HepG2 (cell line): ENCODE measurements around the gene KCNK10.

Experiments used
- EZH2 ChIP-seq: conservative IDR thresholded peaks from 2 replicates; pipeline ENCODE4 v1.6.1; 2012; ENCODE audit warnings: mild to moderate bottlenecking, low read depth, low read length, moderate library complexity
- HDAC2 ChIP-seq: sonication (generic); formaldehyde crosslinking; IDR thresholded peaks from 2 replicates; pipeline ENCODE4 v1.4.0; 2020; ENCODE audit warnings: missing genetic modification reagents
- IRF2 ChIP-seq: IDR thresholded peaks from 2 replicates; pipeline ENCODE4 v1.6.1; 2018; ENCODE audit warnings: missing genetic modification reagents, missing compliant biosample characterization
- KAT7 ChIP-seq: IDR thresholded peaks from 2 replicates; pipeline ENCODE4 v1.6.1; 2018; ENCODE audit warnings: borderline replicate concordance, missing compliant biosample characterization
- PHF8 ChIP-seq: sonication (generic); formaldehyde crosslinking; IDR thresholded peaks from 2 replicates; pipeline ENCODE4 v1.5.0; 2020; ENCODE audit warnings: missing genetic modification reagents
- POLR2A ChIP-seq, 2 experiments: IDR thresholded peaks; 2 replicates each; pipeline ENCODE4 v1.6.1; 2011; ENCODE audit warnings: low read depth in 2 of 2, low read length in 2 of 2, mild to moderate bottlenecking in 1 of 2, moderate library complexity in 1 of 2; ENCODE audit not compliant: insufficient read depth in 1 of 2
- SMC3 ChIP-seq: IDR thresholded peaks from 2 replicates; pipeline ENCODE4 v1.6.1; 2011; ENCODE audit warnings: low read length, improper control_type of control experiment
- TF ChIP-seq, protein P1 (sequence below): IDR thresholded peaks from 2 replicates; pipeline ENCODE4 v1.6.1; 2016; ENCODE audit warnings: low read depth, control low read depth
- TF ChIP-seq, protein P2 (sequence below): sonication (generic); formaldehyde crosslinking; IDR thresholded peaks from 2 replicates; pipeline ENCODE4 v1.5.0; 2020; ENCODE audit warnings: mild to moderate bottlenecking, missing genetic modification reagents, moderate library complexity
- TF ChIP-seq, protein P3 (sequence below): sonication (generic); formaldehyde crosslinking; IDR thresholded peaks from 2 replicates; pipeline ENCODE4 v1.5.0; 2020; ENCODE audit warnings: missing genetic modification reagents
- TF ChIP-seq, protein P4 (sequence below): sonication (generic); formaldehyde crosslinking; IDR thresholded peaks from 2 replicates; pipeline ENCODE4 v1.4.0; 2020; ENCODE audit warnings: missing genetic modification reagents
- TF ChIP-seq, protein P5 (sequence below): IDR thresholded peaks from 2 replicates; pipeline ENCODE4 v1.6.1; 2016; ENCODE audit warnings: mild to moderate bottlenecking

DNA sequence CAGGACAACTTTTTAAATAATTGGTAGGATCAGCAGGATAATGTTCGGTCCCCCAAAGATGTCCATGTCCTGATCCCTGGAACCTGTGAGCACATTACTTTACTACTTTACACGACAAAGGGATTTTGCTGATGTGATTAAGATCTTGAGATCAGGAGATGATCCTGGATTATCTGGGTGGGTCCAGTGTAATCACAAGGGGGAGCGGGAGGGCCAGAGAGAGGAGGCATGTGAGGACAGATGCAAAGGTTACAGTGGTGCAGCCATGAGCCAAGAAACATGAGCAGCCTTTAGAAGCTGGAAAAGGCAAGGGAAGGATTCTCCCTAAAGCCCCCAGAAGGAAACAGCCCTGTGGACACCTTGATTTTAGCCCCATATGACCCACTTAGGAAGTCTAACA is 33.1 kb downstream of the KCNK10 start:
- TF ChIP-seq HDAC2 (no peak), EZH2 (no peak), POLR2A (IDR thresholded peaks at IDR 0.05; ENCODE audit: insufficient read depth in 1 of 2, low read depth in 2 of 2, low read length in 2 of 2) (no peak), SMC3 (no peak), IRF2 (CRISPR knock-in tag) (no peak), PHF8 (no peak), KAT7 (CRISPR knock-in tag) (no peak)
- TF ChIP-seq, protein P1, sequence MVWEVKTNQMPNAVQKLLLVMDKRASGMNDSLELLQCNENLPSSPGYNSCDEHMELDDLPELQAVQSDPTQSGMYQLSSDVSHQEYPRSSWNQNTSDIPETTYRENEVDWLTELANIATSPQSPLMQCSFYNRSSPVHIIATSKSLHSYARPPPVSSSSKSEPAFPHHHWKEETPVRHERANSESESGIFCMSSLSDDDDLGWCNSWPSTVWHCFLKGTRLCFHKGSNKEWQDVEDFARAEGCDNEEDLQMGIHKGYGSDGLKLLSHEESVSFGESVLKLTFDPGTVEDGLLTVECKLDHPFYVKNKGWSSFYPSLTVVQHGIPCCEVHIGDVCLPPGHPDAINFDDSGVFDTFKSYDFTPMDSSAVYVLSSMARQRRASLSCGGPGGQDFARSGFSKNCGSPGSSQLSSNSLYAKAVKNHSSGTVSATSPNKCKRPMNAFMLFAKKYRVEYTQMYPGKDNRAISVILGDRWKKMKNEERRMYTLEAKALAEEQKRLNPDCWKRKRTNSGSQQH, result no peak
- TF ChIP-seq, protein P2, sequence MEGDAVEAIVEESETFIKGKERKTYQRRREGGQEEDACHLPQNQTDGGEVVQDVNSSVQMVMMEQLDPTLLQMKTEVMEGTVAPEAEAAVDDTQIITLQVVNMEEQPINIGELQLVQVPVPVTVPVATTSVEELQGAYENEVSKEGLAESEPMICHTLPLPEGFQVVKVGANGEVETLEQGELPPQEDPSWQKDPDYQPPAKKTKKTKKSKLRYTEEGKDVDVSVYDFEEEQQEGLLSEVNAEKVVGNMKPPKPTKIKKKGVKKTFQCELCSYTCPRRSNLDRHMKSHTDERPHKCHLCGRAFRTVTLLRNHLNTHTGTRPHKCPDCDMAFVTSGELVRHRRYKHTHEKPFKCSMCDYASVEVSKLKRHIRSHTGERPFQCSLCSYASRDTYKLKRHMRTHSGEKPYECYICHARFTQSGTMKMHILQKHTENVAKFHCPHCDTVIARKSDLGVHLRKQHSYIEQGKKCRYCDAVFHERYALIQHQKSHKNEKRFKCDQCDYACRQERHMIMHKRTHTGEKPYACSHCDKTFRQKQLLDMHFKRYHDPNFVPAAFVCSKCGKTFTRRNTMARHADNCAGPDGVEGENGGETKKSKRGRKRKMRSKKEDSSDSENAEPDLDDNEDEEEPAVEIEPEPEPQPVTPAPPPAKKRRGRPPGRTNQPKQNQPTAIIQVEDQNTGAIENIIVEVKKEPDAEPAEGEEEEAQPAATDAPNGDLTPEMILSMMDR, result no peak
- TF ChIP-seq, protein P3, sequence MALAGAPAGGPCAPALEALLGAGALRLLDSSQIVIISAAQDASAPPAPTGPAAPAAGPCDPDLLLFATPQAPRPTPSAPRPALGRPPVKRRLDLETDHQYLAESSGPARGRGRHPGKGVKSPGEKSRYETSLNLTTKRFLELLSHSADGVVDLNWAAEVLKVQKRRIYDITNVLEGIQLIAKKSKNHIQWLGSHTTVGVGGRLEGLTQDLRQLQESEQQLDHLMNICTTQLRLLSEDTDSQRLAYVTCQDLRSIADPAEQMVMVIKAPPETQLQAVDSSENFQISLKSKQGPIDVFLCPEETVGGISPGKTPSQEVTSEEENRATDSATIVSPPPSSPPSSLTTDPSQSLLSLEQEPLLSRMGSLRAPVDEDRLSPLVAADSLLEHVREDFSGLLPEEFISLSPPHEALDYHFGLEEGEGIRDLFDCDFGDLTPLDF (CRISPR knock-in tag), result no peak
- TF ChIP-seq, protein P4, sequence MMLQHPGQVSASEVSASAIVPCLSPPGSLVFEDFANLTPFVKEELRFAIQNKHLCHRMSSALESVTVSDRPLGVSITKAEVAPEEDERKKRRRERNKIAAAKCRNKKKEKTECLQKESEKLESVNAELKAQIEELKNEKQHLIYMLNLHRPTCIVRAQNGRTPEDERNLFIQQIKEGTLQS (CRISPR knock-in tag), result no peak
- TF ChIP-seq, protein P5, sequence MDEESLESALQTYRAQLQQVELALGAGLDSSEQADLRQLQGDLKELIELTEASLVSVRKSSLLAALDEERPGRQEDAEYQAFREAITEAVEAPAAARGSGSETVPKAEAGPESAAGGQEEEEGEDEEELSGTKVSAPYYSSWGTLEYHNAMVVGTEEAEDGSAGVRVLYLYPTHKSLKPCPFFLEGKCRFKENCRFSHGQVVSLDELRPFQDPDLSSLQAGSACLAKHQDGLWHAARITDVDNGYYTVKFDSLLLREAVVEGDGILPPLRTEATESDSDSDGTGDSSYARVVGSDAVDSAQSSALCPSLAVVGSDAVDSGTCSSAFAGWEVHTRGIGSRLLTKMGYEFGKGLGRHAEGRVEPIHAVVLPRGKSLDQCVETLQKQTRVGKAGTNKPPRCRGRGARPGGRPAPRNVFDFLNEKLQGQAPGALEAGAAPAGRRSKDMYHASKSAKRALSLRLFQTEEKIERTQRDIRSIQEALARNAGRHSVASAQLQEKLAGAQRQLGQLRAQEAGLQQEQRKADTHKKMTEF, result no peak
